Panc1 (cell line): Measurements from ENCODE around the gene RPL35. TPM values are rescaled to one million over a fixed set of nuclear protein-coding genes. Genes with fewer than 3 reads are reported as not detected.

ENCODE experiments used
- ATAC-seq: fragments of 200-7000 bp; cut with Tn5 transposase; 2 replicates; pipeline ENCODE4 v1.9.1; 2020; ENCODE audit warnings: mild to moderate bottlenecking, moderate library complexity
- BruUV-seq: library from RNA; stranded (reverse); fragments of 400-500 nt; replicated peaks from 2 replicates; lab custom pipeline; 2021; lab: Mats Ljungman, UMichigan
- CTCF ChIA-PET: fragments of 300-600 bp; sonication (Branson Sonifier 250); formaldehyde crosslinking; loops from one replicate; lab custom pipeline; 2022; ENCODE audit warnings: antibody characterized with exemption; lab: Charles Lee
- POLR2A ChIA-PET: fragments of 300-600 bp; sonication (Branson Sonifier 250); formaldehyde crosslinking; loops from one replicate; lab custom pipeline; 2022; ENCODE audit warnings: antibody characterized with exemption; lab: Charles Lee
- DNase-seq: peaks from one replicate; pipeline ENCODE4 v3.0.0-alpha.2; 2010; ENCODE audit warnings: low read depth, low spot score
- H3K27ac ChIP-seq: 2 replicates; pipeline ENCODE4 v1.5.1; 2011; ENCODE audit warnings: mild to moderate bottlenecking, low read length, inconsistent platforms
- H3K27me3 ChIP-seq: fragments of 200-500 bp; sonication (Bioruptor generic); 2 replicates; pipeline ENCODE4 v1.6.0; 2014; ENCODE audit warnings: low read length, inconsistent platforms; ENCODE audit not compliant: control insufficient read depth, insufficient read depth
- H3K36me3 ChIP-seq: fragments of 200-500 bp; sonication (Bioruptor generic); 2 replicates; pipeline ENCODE4 v1.5.1; 2014; ENCODE audit warnings: inconsistent platforms, mild to moderate bottlenecking, low read length, moderate library complexity; ENCODE audit not compliant: control insufficient read depth, insufficient read depth
- H3K4me1 ChIP-seq: 2 replicates; pipeline ENCODE4 v1.5.1; 2011; ENCODE audit warnings: inconsistent platforms, mild to moderate bottlenecking, low read length, moderate library complexity; ENCODE audit not compliant: control insufficient read depth, insufficient read depth
- H3K4me3 ChIP-seq, 2 experiments: 2 replicates each; pipeline ENCODE4 v1.5.1; 2011 to 2012; ENCODE audit warnings: low read depth in 2 of 2, low read length in 2 of 2, mild to moderate bottlenecking in 2 of 2, inconsistent platforms in 1 of 2, moderate library complexity in 1 of 2
- H3K9me3 ChIP-seq: fragments of 200-500 bp; sonication (Bioruptor generic); 2 replicates; pipeline ENCODE4 v1.5.1; 2014; ENCODE audit warnings: low read depth, mild to moderate bottlenecking, inconsistent platforms, low read length, moderate library complexity; ENCODE audit not compliant: control insufficient read depth, insufficient read depth
- CTCF ChIP-seq: fragments of 450-650 bp; IDR thresholded peaks from 2 replicates; pipeline ENCODE4 v1.5.1; 2017; ENCODE audit warnings: mild to moderate bottlenecking
- POLR2AphosphoS5 ChIP-seq: IDR thresholded peaks from 2 replicates; pipeline ENCODE4 v1.6.1; 2012; ENCODE audit warnings: mild to moderate bottlenecking, low read depth, low read length, moderate library complexity
- REST ChIP-seq, 2 experiments: IDR thresholded peaks; 2 replicates each; pipeline ENCODE4 v1.6.1; 2011 to 2012; ENCODE audit warnings: low read depth in 2 of 2, control low read depth in 1 of 2, low read length in 1 of 2, mild to moderate bottlenecking in 1 of 2, moderate library complexity in 1 of 2; ENCODE audit not compliant: insufficient read depth in 1 of 2
- SIN3A ChIP-seq: IDR thresholded peaks from 2 replicates; pipeline ENCODE4 v1.6.1; 2012; ENCODE audit warnings: low read depth, mild to moderate bottlenecking, low read length, moderate library complexity, borderline replicate concordance; ENCODE audit not compliant: insufficient read depth
- TCF7L2 ChIP-seq: IDR thresholded peaks from 2 replicates; pipeline ENCODE4 v1.6.1; 2011; ENCODE audit warnings: mild to moderate bottlenecking, low read depth, low read length, inconsistent platforms
- in situ Hi-C: cut with HindIII; loops from 2 replicates; pipeline ENCODE4 v1.10.0; 2016; ENCODE audit warnings: low sequenced_read_pairs, low pct_unique_long_range_greater_than_20kb
- intact Hi-C: fragments of 100-400 bp; cut with micrococcal nuclease; formaldehyde crosslinking; loops from one replicate; pipeline ENCODE4 v1.10.0; 2022; ENCODE audit not compliant: unreplicated experiment
- total RNA-seq: library from RNA; stranded (reverse); gene quantifications from one replicate; pipeline ENCODE4 v1.2.1, GENCODE V29; 2021; ENCODE audit not compliant: unreplicated experiment

RPL35 gene
- total RNA-seq, 1 experiment from 2014 or later, result 758 TPM

DNA sequence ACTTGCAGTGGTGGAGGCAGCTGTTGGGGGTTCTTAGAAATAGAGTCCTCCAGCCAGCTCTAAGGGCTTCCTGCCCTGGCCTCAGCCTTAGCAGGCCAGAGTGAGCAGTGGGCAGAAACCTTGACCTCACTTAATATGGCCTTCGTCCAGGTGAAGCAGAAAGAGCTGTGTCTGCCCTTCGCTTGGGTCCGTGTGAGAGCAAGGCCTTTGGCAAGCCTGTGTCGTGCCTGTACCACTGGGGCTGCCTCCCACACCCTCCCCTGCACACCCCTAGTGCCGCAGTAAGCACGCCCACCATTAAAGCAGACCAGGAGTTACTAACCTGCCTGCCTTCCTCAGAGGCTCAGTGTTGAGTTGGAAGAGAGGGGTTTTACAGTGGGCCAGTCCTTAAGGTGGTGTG lies 13.7 kb upstream of the RPL35 start:
- Histone ChIP-seq H3K27me3 (no peaks in the 10 kb centered on the region), H3K27ac (no peak overlapping the region), H3K4me1 (peaks cover 19% of the 10 kb centered on the region), H3K36me3 (peaks cover 3% of the 10 kb centered on the region; the same call in 1 of the 2 replicates), H3K4me3 (no peak overlapping the region), H3K9me3 (no peaks in the 10 kb centered on the region)
- CTCF ChIA-PET, result no interaction called here
- ATAC-seq (no peak), DNase-seq (no peak)
- intact Hi-C loops (no loop called here), in situ Hi-C loops (no loop called here)
- POLR2A ChIA-PET, result no interaction called here
- TF ChIP-seq TCF7L2 (no peak), POLR2AphosphoS5 (no peak), CTCF (no peak), REST (IDR thresholded peaks at IDR 0.05; ENCODE audit: insufficient read depth in 1 of 2, low read depth in 2 of 2, low read length in 1 of 2) (no peak), SIN3A (no peak)
- BruUV-seq, result no TSS peak

GRCh38 chr9:124873664-124874063 lies 11.9 kb upstream of the RPL35 start:
- no peaks in the 10 kb centered on the region for H3K27me3 ChIP-seq
- in situ Hi-C loops, result no loop called here
- no peak overlapping the region for H3K4me3 ChIP-seq
- H3K27ac ChIP-seq, result no peak overlapping the region
- DNase-seq (no peak), ATAC-seq (no peak)
- no peaks in the 10 kb centered on the region for H3K9me3 ChIP-seq
- peaks cover 7% of the 10 kb centered on the region for H3K36me3 ChIP-seq
- ChIA-PET POLR2A (no interaction called here), CTCF (no interaction called here)
- TF ChIP-seq TCF7L2, result no peak
- no peak for TF ChIP-seq CTCF
- no peak for TF ChIP-seq POLR2AphosphoS5
- TF ChIP-seq SIN3A, result no peak
- TF ChIP-seq REST (IDR thresholded peaks at IDR 0.05; ENCODE audit: insufficient read depth in 1 of 2, low read depth in 2 of 2, low read length in 1 of 2), result no peak
- H3K4me1 ChIP-seq, result peaks cover 20% of the 10 kb centered on the region
- intact Hi-C loops, result no loop called here
- no TSS peak for BruUV-seq
